Anterior cingulate cortex (tissue), 58 donors: Measurements from ENCODE around the gene KBTBD8.

ENCODE experiments used
- DNase-seq, 58 donors: peaks; one replicate each; lab custom pipeline; 2025; lab: John Stamatoyannopoulos, UW

Gene KBTBD8

GRCh38 chr3:66998113-66998903, at the start of gene KBTBD8:
Gene KBTBD8 (plus strand): TSS chr3:66998307. CDS start chr3:66998356, 49 bp downstream.
- DNase-seq: peak; percentile 95 to 100 (median 99)

GRCh38 chr3:66948838-66949237, 49.3 kb upstream of the KBTBD8 start:
- DNase-seq: no peak

GRCh38 chr3:66949898-66950297, 48.2 kb upstream of the KBTBD8 start:
- no peak for DNase-seq

- DNase-seq: no peak
Observed at GRCh38 chr3:66952357-66952756, 45.8 kb upstream of the KBTBD8 start.

- DNase-seq: no peak
Observed at GRCh38 chr3:66953934-66954445, 44.1 kb upstream of the KBTBD8 start.

GRCh38 chr3:66956742-66957141, 41.4 kb upstream of the KBTBD8 start:
- no peak for DNase-seq

GRCh38 chr3:66957367-66957766, 40.7 kb upstream of the KBTBD8 start:
- no peak for DNase-seq

- DNase-seq: no peak
Observed at GRCh38 chr3:66958067-66958466, 40.0 kb upstream of the KBTBD8 start.

GRCh38 chr3:66962664-66963063, 35.4 kb upstream of the KBTBD8 start:
- DNase-seq: no peak

GRCh38 chr3:66971245-66971644, 26.9 kb upstream of the KBTBD8 start:
- no peak for DNase-seq

- peak in 53 of 58 donors; percentile 2 to 71 (median 38) for DNase-seq
Observed at GRCh38 chr3:66971891-66972551, 26.1 kb upstream of the KBTBD8 start.

- no peak for DNase-seq
Observed at GRCh38 chr3:66980791-66981190, 17.3 kb upstream of the KBTBD8 start.

- DNase-seq: no peak
Observed at GRCh38 chr3:66983101-66983500, 15.0 kb upstream of the KBTBD8 start.

- DNase-seq: no peak
Observed at GRCh38 chr3:66985336-66985920, 12.7 kb upstream of the KBTBD8 start.

- DNase-seq: no peak
Observed at GRCh38 chr3:66986406-66986805, 11.7 kb upstream of the KBTBD8 start.

- no peak for DNase-seq
Observed at GRCh38 chr3:66989241-66989640, 8.9 kb upstream of the KBTBD8 start.

- DNase-seq: no peak
Observed at GRCh38 chr3:66989860-66990696, 8.0 kb upstream of the KBTBD8 start.

GRCh38 chr3:66991459-66991858, 6.6 kb upstream of the KBTBD8 start:
- no peak for DNase-seq

GRCh38 chr3:66993082-66993481, 5.0 kb upstream of the KBTBD8 start:
- DNase-seq: no peak

GRCh38 chr3:66994588-66994987, 3.5 kb upstream of the KBTBD8 start:
- DNase-seq: no peak
